Keratinocyte (primary cell): ENCODE measurements around the gene NT5DC2. TPM values are rescaled to one million over a fixed set of nuclear protein-coding genes. Genes with fewer than 3 reads are reported as not detected.

ENCODE experiments used
- DNase-seq: peaks from one replicate; pipeline ENCODE4 v3.0.0-alpha.2; 2011; ENCODE audit warnings: low read depth, missing footprints, low spot score
- FAIRE-seq: peaks from 2 replicates; lab custom pipeline; 2011; peaks lifted over from hg19 to GRCh38; lab: Jason Lieb, UNC
- H2AFZ ChIP-seq: 2 replicates; pipeline ENCODE4 v1.6.0; 2012; ENCODE audit warnings: low read length, control low read depth, inconsistent platforms; ENCODE audit not compliant: control insufficient read depth
- H3K27ac ChIP-seq: 2 replicates; pipeline ENCODE4 v1.5.1; 2011; ENCODE audit warnings: low read length; ENCODE audit not compliant: control insufficient read depth, insufficient read depth
- H3K27me3 ChIP-seq: 3 replicates; pipeline ENCODE4 v1.6.0; 2011; ENCODE audit warnings: low read length; ENCODE audit not compliant: control insufficient read depth, insufficient read depth; ENCODE audit errors: extremely low read depth
- H3K36me3 ChIP-seq, 2 experiments: 2 replicates in 1 of 2; 3 replicates in 1 of 2; pipeline ENCODE4 v1.5.1; 2011; ENCODE audit warnings: low read length in 2 of 2, mild to moderate bottlenecking in 1 of 2; ENCODE audit not compliant: control insufficient read depth in 2 of 2, insufficient read depth in 2 of 2; ENCODE audit errors: extremely low read depth in 1 of 2
- H3K4me1 ChIP-seq: 3 replicates; pipeline ENCODE4 v1.5.1; 2011; ENCODE audit warnings: low read length; ENCODE audit not compliant: control insufficient read depth, insufficient read depth; ENCODE audit errors: extremely low read depth
- H3K4me2 ChIP-seq: 3 replicates; pipeline ENCODE4 v1.6.0; 2011; ENCODE audit warnings: low read depth, low read length; ENCODE audit not compliant: control insufficient read depth, insufficient read depth; ENCODE audit errors: extremely low read depth
- H3K4me3 ChIP-seq, 3 experiments: fragments of 200-600 bp in 1 of 3; sonication (generic) in 1 of 3; 2 replicates in 2 of 3; 3 replicates in 1 of 3; pipeline ENCODE4 v1.5.1; 2011 to 2016; ENCODE audit warnings: low read length in 3 of 3, mild to moderate bottlenecking in 3 of 3, control low read depth in 2 of 3, inconsistent platforms in 1 of 3, low read depth in 1 of 3, mixed read lengths in 1 of 3, mixed run types in 1 of 3, moderate library complexity in 1 of 3; ENCODE audit not compliant: control insufficient read depth in 2 of 3, insufficient read depth in 2 of 3; ENCODE audit errors: extremely low read depth in 1 of 3
- H3K79me2 ChIP-seq: 2 replicates; pipeline ENCODE4 v1.6.0; 2012; ENCODE audit warnings: low read length; ENCODE audit not compliant: control insufficient read depth, insufficient read depth
- H3K9ac ChIP-seq: 3 replicates; pipeline ENCODE4 v1.6.0; 2011; ENCODE audit warnings: low read length; ENCODE audit not compliant: control insufficient read depth, insufficient read depth; ENCODE audit errors: extremely low read depth
- H3K9me1 ChIP-seq: 3 replicates; pipeline ENCODE4 v1.6.0; 2011; ENCODE audit warnings: low read length; ENCODE audit not compliant: control insufficient read depth, insufficient read depth; ENCODE audit errors: extremely low read depth
- H3K9me3 ChIP-seq: 2 replicates; pipeline ENCODE4 v1.5.1; 2012; ENCODE audit warnings: low read depth, low read length; ENCODE audit not compliant: control insufficient read depth
- H4K20me1 ChIP-seq: 3 replicates; pipeline ENCODE4 v1.6.0; 2011; ENCODE audit warnings: low read length; ENCODE audit not compliant: control insufficient read depth, insufficient read depth; ENCODE audit errors: extremely low read depth
- EZH2 ChIP-seq: IDR thresholded peaks from one replicate; pipeline ENCODE4 v1.6.1; 2012; ENCODE audit warnings: inconsistent platforms, mild to moderate bottlenecking, low read length, moderate library complexity
- dilution Hi-C: fragments of 300-500 bp; cut with MboI; formaldehyde crosslinking; loops from one replicate; pipeline ENCODE4 v1.7.0; 2020; ENCODE audit warnings: low sequenced_read_pairs; ENCODE audit not compliant: extremely low pct_ligation_motif_present
- polyA plus RNA-seq, 5 experiments: library from polyadenylated mRNA; depleted of rRNA in 3 of 5; stranded (reverse) in 3 of 5; stranded (forward) in 1 of 5; unstranded in 1 of 5; fragments of >200 nt; gene quantifications; 1 replicate in 1 of 5; 2 replicates in 3 of 5; 3 replicates in 1 of 5; pipeline versions ENCODE4 v1.2.1 to v1.2.3, GENCODE V29; 2011 to 2012; ENCODE audit warnings: missing spikeins in 2 of 5, low read depth in 1 of 5, low replicate concordance in 1 of 5
- TF ChIP-seq, protein P1 (sequence below), 3 experiments: IDR thresholded peaks in 1 of 3; conservative IDR thresholded peaks in 1 of 3; optimal IDR thresholded peaks in 1 of 3; 2 replicates in 2 of 3; 3 replicates in 1 of 3; pipeline versions ENCODE3 to v1.5.1; 2011; ENCODE audit warnings: low read length in 3 of 3, mild to moderate bottlenecking in 3 of 3, moderate library complexity in 2 of 3, control low read depth in 1 of 3, inconsistent platforms in 1 of 3; ENCODE audit not compliant: insufficient read depth in 2 of 3; ENCODE audit errors: extremely low read depth in 1 of 3

Gene NT5DC2
- polyA plus RNA-seq, 1 donor (not counting 4 experiments of a cell fraction or from before 2014, with no cell fraction given), result 54.7 TPM

DNA sequence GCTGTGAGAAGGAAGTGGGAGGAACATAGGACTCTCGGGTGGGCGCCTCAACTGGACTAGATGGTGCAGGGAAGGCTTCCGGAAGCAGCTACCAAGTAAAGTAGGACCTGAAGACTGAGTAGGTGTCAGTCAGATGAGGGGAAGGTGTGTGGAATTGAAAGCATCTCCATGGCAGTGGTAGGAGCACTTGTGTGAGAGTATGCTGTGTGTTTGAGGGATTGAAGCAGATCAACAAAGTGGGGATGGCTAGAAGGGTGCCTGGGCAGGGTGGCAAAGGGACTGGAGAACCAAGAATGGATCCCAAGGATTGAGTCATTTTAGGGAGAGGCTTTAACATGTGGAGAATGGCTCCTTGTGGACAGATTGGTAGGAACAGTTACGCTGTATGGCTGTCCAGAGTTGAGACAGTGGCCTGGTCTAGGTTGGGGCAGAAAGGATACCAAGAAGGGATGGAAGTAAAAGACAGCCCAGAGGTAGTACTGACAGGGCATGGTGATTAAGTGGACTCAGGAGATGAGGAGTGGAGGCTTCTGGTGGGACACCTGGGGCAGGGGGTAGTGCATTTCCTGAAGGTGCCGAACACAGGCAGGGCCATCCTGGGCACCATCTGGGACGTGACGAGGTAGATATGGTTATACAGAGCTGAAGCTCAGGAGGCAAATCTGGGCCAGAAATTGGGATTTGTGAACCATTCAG lies 4.2 kb upstream of the NT5DC2 start:
- H4K20me1 ChIP-seq, result peaks cover 4% of the 10 kb centered on the region
- H3K27ac ChIP-seq, result no peak overlapping the region
- FAIRE-seq, result no peak
- H3K9me3 ChIP-seq, result no peaks in the 10 kb centered on the region
- DNase-seq, result no peak
- H3K9me1 ChIP-seq, result peaks cover 11% of the 10 kb centered on the region
- dilution Hi-C loops, result no loop called here
- peaks cover 7 to 15% of the 10 kb centered on the region in 2 experiments for H3K36me3 ChIP-seq
- peaks cover 36% of the 10 kb centered on the region for H3K79me2 ChIP-seq
- H3K4me3 ChIP-seq, result peak overlapping the region; percentile 77 to 92 (median 81)
- no peak for TF ChIP-seq EZH2
- TF ChIP-seq, protein P1, sequence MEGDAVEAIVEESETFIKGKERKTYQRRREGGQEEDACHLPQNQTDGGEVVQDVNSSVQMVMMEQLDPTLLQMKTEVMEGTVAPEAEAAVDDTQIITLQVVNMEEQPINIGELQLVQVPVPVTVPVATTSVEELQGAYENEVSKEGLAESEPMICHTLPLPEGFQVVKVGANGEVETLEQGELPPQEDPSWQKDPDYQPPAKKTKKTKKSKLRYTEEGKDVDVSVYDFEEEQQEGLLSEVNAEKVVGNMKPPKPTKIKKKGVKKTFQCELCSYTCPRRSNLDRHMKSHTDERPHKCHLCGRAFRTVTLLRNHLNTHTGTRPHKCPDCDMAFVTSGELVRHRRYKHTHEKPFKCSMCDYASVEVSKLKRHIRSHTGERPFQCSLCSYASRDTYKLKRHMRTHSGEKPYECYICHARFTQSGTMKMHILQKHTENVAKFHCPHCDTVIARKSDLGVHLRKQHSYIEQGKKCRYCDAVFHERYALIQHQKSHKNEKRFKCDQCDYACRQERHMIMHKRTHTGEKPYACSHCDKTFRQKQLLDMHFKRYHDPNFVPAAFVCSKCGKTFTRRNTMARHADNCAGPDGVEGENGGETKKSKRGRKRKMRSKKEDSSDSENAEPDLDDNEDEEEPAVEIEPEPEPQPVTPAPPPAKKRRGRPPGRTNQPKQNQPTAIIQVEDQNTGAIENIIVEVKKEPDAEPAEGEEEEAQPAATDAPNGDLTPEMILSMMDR (optimal IDR thresholded peaks at IDR 0.05 in 1 of 3, IDR thresholded peaks at IDR 0.05 in 1 of 3, conservative IDR thresholded peaks at IDR 0.05 in 1 of 3; ENCODE audit: extremely low read depth in 1 of 3, insufficient read depth in 2 of 3, low read length in 3 of 3), result no peak
- H3K4me1 ChIP-seq, result peaks cover 39% of the 10 kb centered on the region
- H3K4me2 ChIP-seq, result peak overlapping the region; percentile 97
- no peaks in the 10 kb centered on the region for H3K27me3 ChIP-seq
- no peak overlapping the region for H2AFZ ChIP-seq
- H3K9ac ChIP-seq, result peak overlapping the region; percentile 95

- no peak for TF ChIP-seq EZH2
- TF ChIP-seq, protein P1 (optimal IDR thresholded peaks at IDR 0.05 in 1 of 3, IDR thresholded peaks at IDR 0.05 in 1 of 3, conservative IDR thresholded peaks at IDR 0.05 in 1 of 3; ENCODE audit: extremely low read depth in 1 of 3, insufficient read depth in 2 of 3, low read length in 3 of 3), result no peak
- peaks cover 4% of the 10 kb centered on the region for H4K20me1 ChIP-seq
- peak overlapping the region; percentile 90 for H3K27ac ChIP-seq
- peaks cover 7 to 15% of the 10 kb centered on the region in 2 experiments for H3K36me3 ChIP-seq
- H3K4me2 ChIP-seq, result peak overlapping the region; percentile 97
- H3K4me3 ChIP-seq, result peak overlapping the region; percentile 77 to 92 (median 81)
- H3K4me1 ChIP-seq, result peaks cover 45% of the 10 kb centered on the region
- H3K9me3 ChIP-seq, result no peaks in the 10 kb centered on the region
- peaks cover 39% of the 10 kb centered on the region for H3K79me2 ChIP-seq
- H3K9ac ChIP-seq, result peak overlapping the region; percentile 95
- no peaks in the 10 kb centered on the region for H3K27me3 ChIP-seq
- no peak overlapping the region for H2AFZ ChIP-seq
- FAIRE-seq (no peak), DNase-seq (no peak)
- dilution Hi-C loops, result no loop called here
- peaks cover 11% of the 10 kb centered on the region for H3K9me1 ChIP-seq
Measured at GRCh38 chr3:52537165-52537620, 3.5 kb upstream of the NT5DC2 start.
